Ramos (cell line): ENCODE data around the gene FAM187B.

ENCODE experiments used
- in situ Hi-C: fragments of 300-500 bp; cut with MboI; formaldehyde crosslinking; loops from one replicate; pipeline ENCODE4 v1.14.3; 2022; ENCODE audit warnings: low sequenced_read_pairs; ENCODE audit not compliant: unreplicated experiment

FAM187B gene

DNA sequence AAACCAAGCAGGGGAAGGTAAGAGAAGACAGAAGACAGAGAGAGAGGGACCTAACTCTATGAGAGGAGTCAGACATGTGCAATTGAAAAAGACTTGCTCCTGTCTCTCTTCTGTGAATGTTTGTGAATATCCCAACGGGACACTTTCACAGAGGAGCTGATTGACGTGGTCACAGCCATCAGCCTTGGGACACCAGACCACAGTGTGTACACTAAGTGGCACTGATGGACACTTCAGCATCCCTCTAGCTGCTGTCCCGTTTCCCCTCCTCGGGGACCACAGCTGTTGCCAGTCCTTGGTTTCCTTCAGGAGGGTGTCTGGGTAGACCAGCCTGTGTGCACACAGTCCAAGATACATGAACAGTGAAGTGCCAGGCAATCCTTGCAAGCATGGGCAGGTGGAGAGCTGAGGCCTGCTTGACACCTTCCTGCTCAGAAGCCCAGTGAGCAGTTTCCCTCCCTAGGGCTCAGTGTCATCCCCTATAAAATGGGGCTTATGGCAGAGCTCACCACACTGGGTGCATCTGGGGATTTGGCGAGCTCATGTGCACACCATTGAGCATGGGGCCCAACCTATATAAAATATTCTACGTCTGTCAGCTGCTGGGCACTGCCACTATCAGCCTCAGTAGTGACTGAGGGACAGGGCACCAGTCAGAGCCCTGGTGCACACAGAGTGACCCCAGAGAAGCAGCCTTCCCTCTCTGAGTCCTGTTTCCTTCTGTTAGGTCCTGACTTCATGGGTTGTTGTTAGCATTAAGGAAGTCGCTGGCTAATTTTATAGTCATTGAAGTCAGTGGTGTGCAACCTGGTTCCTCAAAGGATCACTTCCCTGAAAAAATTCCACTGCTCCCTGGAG lies 36.0 kb upstream of the FAM187B start:
- in situ Hi-C loops = no loop called here

DNA sequence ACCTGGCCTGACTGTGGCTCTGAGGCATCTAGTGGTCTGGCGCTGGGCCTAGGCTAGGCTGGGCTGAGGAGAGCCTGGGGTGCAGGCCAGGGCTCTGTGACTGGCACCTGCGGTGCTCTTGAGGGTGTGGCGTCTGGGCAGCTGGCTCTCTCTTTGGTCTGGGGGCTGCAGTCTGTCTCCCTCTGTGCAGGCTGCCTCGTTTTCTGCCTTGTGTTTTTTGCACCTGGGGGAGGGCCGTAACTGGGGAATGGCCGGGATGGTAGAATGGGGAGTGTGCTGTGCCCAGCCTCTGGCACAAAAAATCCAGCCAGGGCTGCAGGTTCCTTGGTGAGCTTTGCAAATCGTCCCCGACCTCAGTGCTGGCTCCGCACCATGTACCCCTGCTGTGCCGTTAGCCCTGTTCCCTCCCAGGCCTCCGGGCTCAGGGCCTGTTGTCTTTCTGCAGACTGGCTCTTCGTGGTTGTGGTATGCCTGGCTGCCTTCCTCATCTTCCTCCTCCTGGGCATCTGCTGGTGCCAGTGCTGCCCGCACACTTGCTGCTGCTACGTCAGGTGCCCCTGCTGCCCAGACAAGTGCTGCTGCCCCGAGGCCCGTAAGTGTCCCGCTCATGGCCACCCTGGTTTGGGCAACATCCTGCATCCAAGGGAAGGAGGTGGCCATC lies 33.7 kb upstream of the FAM187B start:
- in situ Hi-C loops = no loop called here

DNA sequence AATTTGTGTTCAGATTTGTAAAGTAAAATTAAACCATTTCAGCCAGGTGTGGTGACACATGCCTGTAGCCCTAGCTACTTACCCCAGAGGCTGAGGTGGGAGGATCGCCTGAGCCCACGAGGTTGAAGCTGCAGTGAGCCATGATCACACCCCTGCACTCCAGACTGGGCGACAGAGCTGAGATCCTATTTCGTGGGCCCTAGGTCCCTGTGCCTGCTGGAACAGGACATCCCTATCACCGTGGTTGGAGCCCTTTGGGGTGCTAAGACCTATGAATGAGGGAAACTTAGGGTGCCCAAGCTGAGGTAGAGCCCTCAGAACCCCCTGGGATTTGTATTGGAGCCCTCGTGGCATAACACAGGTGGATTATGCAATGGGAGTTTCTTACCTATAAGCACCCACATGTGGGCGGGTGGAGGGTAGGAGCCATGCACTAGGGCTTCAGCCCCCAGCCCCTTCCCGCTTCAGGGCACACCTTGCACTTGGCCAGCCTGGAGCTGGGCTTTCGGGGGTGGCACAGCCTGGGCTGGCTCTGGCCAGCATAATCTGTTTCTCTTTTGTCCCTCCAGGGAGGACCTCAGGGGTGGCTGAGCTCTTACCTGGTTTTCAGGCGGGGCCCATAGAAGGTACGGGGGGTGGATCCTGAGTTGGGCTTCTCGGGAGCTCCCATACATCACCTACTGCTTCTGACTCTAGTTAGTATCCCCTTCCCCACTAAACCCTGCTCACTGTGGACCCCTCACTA lies 33.0 kb upstream of the FAM187B start:
- in situ Hi-C loops = no loop called here

DNA sequence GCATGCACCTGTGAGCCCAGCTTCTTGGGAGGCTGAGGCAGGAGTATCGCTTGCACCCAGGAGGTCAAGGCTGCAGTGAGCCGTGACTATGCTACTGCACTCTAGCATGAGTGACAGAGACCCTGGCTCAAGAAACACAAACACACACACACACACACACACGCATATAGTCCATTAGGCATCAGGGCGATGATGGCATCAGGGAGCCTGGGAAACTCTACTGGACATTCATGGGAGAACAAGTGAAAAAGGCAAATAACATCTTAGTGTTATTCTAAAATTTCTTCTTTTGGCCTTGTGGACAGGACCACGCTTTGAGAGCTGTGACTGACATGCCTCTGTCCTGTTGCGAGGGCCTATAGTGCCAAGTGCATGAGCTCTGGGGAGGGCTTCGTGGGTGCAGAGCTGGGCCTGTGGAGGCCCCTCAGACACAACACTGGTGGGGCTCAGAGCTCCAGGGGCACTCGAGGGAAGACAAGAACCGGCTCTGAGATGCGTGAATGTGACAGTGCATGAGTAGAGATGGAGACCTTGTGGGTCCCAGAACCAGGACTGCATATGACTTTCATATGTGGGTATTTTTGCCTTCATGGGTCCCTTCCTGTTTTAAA lies 32.3 kb upstream of the FAM187B start:
- in situ Hi-C loops = no loop called here

DNA sequence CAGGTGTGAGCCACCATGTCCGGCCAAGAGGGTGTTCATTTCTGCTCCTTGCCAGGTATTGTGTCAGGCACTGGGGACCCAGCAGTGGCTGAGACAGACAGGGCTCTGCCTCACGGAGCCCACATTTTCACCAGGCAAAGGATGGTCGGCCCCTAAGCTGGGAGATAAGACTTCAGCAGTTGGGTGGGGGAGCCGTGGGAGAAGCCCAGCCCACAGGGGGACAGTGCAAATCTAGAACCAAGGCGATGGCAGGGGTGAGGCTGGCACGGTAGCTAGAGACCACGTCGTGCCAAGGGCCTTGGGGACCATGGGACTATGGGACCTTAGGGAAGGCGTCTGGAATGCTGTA lies 28.5 kb upstream of the FAM187B start:
- in situ Hi-C loops = no loop called here

DNA sequence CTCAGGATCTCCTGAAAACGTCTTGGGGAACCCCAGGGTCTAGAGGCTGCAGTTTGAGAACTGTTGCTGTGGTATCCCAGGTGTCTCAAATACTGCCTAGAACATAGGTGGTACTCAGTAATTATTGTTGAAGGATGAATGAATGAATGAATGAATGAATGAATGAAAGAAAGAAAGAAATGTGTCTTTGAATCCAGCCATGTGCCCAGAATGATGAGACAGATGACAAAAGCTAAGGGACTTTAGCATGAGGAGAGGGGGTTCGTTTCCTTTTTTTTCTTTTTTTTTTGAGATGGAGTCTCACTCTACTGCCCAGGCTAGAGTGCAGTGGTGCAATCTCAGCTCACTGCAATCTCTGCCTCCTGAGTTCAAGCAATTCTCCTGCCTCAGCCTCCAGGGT lies 28.0 kb upstream of the FAM187B start:
- in situ Hi-C loops = no loop called here

DNA sequence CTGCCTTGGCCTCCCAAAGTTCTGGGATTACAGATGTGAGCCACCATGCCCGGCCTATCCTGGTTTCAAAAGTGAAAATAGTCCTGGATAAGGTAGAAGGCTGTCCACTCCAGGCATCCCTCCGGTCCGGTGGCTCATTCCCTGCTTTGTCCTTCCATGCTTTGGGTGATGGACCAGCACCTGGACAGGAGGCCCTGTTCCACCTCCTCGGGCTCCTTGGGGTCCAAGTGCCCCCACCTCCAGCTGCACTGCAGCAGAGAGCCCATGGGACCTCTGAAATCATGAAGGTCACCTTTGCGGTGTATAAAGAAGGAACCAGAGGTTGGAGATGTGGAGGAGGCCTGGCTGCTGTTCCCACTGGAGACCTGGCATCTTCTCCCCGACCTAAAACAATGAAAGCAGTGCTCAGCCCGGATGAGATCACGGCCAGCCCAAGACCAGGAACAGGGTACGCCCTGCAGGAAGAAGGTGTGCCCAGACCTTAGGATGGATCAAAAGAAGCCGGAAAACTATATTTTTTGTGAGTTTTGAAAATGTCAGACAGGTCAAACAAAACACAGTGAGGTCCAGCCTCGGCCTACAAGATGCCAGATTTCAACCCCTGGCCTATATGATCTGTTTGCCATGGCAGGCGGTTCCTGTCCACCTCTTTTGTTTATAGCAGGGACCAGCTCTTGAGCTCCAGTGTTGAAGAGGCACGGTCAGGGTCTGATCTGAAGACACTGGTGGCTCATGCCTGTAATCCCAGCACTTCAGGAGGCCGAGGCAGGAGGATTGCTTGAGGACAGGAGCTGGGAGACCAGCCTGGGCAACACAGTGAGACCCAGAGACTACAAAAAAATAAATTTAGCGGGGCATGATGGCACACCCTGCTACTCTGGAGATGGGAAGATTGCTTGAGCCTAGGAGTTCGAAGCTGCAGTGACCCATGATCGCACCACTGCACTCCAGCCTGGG lies 26.1 kb upstream of the FAM187B start:
- in situ Hi-C loops = no loop called here

DNA sequence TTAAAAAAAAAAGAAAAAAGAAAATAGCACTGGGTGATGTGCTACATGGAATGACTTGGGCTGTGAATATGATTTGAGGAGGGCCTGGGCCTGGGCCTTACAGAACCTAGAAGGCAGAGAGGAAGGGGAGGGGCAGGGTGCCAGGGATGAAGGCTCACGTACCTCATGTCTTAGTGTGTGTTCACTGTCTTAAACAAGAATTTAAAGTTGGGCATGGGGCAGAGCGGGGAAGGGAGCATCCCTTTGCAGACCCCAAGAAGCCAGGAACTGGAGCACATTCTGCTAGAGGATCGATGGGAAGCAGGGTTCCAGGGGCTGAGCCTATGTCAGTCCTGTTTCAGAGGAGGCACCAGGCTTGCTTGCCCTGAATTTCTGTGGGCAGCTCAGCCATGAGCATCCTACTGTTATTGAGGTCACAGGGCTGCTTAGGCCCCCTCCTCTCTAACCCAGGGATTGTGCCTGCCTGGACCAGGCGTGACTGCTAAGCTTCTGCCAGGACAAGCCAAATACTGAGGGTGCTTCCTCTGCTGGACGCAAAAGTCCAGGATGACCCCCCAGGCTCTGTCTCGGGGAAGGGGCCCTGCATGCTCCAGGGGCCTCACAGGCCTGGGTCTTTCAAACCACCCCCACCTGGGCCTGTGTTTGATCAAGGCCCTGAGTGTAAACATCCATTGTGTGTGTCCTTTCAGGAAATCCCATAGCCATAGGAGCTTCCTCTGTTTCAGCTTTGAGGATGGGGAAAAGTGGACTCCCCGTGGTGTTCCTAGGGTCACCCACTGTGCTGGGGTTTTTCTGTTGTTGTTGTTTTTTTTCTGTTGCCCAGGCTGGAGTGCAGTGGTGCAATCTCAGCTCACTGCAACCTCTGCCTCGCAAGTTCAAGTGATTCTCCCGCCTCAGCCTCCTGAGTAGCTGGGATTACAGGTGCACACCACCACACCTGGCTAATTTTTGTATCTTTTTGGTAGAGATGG lies 25.1 kb upstream of the FAM187B start:
- in situ Hi-C loops = no loop called here

DNA sequence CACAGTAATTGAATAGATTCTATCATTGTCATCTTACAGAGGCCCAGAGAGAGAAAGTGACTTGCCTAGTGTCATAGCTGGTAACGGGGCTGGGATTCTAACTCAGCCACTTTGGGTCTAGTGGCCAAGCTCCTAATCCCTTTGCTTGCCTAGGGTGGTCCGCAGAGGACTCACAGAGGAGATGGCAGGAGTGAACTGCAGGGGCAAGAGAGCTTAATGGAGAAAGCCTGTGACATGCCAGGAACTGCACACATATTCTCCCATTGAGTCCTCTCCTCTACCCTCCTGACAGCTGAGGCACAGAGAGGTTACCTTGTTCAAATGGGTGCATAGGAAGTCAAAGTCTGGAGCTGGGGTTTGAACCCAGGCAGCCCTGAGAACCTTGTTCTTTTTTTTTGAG lies 22.9 kb upstream of the FAM187B start:
- in situ Hi-C loops = no loop called here

DNA sequence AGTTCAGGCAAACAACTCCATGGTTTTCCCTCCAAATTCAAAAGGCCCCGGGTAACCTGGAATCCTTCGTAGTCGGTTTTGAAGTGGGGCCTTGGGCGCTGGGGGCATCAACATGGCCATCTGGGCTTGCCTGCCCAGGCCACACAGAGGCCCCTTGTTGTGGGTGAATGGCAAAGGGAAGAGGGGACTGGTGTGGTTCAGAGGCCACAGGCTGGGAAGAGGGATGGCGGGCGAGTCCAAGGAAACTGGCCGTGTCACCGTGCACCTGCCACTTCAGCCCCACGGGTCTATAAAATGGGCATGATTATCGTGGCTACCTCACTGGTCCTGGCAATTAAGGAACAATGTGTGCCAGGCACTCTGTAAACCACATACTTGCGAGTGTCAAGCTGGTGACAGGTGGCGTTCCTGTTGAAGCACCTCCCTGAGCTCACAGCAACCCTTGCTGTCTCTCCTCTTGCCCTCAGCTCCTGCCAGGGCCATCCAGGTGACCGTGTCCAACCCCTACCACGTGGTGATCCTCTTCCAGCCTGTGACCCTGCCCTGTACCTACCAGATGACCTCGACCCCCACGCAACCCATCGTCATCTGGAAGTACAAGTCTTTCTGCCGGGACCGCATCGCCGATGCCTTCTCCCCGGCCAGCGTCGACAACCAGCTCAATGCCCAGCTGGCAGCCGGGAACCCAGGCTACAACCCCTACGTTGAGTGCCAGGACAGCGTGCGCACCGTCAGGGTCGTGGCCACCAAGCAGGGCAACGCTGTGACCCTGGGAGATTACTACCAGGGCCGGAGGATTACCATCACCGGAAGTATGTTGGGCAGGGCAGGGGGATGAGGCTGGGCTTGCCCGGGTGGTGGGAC lies 21.5 kb upstream of the FAM187B start:
- in situ Hi-C loops = no loop called here

DNA sequence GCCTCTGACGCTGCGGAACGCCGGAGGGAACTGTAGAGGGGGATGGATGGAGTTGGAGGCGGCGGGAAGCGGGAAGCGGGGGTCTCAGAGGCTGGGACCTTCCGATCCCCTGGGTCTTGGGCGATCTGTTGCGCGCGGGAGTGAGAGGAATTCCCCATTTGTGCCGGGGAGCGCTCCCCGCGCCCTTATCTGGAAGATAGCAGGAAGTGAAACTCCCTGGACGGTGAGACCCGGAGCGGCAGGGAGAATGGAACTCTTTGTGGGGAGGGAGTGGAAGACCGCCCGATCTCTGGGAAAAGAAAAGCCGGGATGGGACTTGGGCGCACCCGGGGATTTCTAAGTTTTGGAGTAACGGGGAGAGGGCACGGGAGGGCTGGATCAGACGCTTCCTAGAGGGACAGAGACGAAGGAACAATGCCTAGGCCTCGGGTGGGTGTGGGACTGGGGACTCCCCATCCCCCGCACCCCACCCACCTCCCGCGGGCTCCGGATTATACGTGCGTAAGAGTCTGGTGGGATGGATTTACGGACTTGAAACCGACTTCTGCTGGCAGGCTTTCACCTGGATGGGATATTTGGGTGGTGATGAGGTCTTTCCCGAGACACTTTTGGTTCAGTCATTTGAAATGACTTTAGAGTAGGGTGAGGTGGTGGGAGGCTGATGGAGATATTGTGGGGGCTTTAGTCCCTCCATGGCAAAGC lies 20.8 kb upstream of the FAM187B start:
- in situ Hi-C loops = no loop called here

DNA sequence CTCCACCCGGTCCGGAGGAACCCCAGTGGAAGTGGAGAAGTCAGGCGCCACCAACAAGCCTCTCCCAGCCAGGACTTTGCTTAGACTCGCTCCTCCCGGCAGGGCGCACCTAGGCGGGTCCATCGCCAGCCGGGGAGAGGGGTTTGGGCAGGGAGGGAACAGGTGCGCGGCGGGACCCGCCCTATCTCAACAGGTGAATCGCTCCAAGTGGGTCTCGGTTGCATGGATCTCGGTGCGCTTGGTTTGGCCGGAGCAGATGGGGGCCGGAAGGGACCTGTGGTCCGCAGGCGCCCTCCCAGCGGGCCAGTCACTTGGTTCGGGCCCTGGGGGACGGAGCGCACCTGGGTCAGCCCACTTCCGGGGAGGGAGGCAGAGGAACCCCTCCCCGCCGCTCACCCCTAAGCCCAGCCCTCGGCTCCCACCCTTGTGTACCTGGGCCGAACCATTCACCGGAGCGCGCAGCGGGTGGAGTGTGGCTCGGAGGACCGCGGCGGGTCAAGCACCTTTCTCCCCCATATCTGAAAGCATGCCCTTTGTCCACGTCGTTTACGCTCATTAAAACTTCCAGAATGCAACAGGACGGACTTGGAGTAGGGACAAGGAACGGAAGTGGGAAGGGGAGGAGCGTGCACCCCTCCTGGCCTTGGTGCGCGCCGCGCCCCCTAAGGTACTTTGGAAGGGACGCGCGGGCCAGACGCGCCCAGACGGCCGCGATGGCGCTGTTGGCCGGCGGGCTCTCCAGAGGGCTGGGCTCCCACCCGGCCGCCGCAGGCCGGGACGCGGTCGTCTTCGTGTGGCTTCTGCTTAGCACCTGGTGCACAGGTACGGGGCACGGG lies 20.0 kb upstream of the FAM187B start, which contains the start of gene LSR:
Gene LSR, plus strand, starts transcription at position 693 of the 836 bp plus-strand sequence. Its CDS starts 21 bp downstream, at position 714.
- in situ Hi-C loops = no loop called here

DNA sequence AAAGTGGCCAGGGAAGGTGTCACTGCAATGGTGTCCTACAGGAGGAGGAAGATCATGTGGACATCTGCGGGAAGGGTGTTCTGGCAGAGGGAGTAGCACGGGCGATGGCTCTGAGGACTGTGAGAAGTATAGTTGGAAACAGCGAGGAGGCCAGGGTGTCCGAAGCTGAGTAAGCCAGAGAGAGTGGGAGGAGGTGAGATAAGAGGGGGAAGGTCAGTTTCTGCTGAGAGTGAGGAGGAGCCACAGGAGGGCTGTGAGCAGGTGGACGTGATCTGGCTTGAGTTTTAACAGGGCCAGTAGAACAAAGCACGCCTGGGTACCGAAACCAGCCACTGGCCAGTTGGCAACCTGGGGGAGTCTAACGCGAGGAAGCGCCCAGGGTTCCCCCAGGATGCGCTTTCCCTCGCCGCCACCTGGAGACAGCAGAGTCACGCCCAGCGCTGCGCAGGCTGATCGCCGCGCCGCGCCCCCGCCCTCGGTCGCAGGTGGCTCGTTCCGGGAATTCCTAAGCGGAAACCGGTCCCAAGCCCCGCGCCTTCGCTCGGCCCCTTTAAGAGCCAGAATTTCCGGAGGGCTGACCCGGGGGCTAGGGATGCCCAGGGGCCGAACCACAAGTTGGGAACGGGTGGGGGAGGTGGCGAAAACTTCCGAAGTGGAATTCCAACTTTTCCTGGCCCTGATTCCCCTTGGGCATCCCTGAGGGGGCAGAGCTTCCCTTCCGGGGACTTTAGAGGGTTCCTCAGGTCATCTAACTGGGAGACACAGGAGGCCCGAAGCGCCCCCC lies 19.2 kb upstream of the FAM187B start:
- in situ Hi-C loops = no loop called here

DNA sequence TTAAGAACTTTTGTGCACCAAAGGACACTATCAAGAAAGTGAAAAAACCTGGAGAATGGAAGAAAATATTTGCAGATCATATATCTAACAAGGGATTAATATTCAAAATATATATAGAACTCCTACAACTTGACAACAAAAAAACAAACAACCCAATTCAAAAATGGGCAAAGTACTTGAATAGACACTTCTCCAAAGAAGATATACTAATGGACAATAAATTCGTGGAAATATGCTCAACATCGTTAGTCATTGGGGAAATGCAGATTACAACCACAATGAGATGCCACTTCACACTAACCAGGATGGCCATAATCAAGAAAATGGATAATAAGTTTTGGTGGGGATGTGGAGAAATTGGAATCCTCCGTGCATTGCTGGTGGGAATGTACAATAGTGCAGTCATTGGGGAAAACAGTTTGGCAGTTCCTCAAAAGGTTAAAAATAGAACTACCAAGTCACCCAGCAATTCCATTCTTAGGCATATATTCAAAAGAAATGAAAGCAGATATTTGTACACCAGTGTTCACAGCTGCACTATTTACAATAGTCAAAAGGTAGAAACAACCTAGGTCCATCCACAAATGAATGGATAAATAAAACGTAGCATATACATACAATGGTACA lies 18.0 kb upstream of the FAM187B start:
- in situ Hi-C loops = no loop called here

DNA sequence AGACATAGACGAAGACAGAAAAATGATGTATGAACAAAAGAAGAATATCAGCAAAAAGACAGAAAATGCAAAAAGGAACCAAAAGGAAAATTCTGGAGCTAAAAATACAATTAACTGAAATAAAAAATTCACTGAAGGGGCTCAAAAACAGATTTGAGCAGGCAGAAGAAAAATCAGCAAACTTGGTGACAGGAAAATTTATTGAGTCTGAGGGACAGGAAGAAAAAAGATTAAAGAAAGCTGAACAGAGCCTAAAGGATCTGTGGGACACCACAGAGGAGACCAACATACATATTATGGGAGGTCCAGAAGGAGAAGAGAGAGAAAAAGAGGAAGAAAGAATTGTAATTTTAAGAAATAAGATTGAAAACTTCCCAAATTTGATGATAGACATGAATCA lies 12.9 kb upstream of the FAM187B start:
- in situ Hi-C loops = no loop called here
